ENCODE data around the gene USP22.

USP22 gene

DNA sequence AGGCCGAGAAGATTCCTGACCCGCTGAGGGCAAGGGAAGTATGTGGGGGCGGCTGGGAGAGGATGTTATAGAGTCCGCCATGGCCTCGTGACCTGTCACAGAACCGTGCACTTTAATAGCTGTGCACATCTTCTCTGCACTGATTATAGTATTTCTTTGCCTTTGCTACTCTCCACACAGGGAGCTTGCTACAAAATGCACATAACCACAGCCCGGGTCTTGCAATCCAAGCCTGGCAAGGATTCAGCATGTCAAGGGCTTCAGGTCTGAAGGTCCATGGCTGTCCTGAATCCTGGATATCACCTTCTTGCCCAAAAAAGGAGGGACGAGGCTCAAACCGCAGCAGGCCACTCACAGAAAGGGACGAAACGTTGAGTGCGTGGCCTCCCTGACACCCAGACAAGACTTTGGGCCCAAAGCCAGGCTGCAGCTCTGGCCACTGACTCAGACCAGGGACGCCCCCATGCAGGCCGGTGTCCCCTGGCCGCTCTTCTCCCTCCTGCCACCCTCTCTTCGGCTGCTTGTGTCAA is 43.7 kb downstream of the USP22 start:
- no peak for DNase-seq

DNA sequence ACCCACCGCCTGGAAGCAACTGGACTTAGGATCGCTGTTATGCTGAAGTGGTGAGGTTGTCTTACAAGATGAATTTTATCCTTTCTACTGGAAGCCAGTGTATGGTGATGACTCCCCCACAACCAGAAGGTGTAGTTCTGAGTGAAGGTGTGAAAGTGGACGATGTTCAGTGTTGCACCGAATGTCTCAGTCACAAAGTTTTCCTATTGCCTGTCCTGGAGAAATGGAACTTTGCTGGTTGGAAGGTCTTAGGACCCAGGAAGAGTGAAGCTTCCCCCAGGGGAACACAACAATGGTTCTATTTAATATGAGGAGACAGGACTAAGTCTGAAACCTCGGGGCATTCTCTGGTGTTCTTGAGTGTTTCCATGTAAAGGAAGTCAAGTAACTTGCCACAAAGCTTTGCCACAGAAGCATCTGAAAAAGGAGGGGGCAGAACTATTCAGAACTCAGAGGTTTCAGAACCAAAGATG is 44.2 kb downstream of the USP22 start:
- DNase-seq, result no peak

DNA sequence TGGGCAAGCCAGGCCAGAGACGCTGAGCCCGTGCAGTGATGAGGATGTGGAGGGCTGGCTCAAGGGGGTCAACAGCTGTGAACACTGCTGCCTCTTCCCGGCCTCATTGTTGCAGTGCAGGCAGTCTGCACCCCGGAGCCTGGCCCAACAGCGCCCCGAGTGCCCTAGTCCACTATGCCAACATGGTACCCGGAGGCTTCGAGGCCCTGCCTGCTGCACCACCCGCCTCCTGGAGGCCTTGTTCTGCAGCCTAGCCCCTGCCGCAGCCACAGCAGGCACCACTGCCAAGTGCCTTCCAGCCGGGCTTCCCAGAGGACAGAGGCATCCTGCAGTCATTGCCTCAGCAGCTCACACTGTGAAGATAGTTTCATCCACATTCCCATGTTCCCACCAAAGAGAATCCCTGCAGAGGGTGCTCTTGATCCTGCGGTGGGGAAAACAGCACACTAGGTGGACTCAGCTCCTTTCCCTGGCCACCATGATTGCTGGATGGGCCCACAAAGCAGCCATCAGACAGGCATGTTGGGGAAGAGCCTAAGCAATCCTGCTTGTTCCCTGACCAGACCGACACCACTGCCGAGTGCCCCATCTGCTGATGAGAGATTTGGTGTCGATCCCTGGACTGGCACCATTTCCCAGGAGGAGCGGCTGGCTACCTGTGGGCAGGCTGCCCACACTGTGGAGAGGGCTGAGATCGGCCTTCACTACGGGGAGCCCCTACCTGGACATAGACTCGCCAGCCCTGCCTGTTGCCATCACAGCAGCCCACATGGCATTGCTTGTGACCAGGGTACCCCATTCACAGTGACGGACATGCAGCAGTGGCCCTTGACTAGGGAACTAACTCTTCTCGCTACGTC is 44.9 kb downstream of the USP22 start:
- no peak for DNase-seq

DNA sequence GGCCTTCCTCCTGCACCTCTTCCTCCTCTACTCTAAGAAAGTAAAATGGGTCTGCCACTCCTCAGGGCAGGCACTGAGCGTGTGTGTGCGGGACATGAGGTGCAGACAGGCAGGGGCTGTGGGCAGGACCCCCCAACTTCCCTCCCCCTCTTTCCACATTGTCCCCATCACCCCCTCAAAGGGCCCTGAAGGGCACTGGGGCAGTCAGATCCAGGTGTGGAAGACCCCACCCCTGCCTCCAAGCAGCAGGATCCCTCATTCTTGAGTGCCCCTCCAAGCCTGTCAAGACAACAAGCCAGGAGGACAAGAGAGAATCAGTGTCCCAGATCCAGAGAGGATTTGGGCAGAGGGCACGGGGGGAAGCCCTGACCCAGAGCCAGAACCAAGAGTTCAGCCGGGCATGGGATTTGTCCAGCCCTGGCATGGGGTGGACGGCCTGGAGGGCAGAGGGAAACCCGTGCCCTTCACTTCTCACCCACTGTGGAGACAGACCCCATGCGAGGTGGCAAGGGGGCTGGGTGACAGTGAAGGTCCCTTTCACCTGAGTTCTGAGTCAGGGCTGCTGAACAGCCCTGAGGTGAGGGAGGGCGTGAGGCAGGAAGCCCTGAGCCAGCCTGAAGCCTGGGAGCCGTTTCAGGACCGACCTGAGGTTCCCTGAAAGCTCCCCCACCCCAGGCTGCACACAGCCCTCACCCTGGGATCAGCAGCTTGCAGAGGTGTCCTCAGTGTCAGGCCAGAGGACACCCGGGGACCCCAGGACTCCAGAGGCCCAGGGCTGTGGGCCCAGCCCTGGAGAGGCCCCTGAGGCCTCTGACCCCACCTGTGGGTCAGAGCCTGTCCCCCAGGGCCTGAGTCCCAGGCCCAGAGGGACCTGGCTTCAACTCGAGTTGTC is 45.8 kb downstream of the USP22 start:
- no peak for DNase-seq

DNA sequence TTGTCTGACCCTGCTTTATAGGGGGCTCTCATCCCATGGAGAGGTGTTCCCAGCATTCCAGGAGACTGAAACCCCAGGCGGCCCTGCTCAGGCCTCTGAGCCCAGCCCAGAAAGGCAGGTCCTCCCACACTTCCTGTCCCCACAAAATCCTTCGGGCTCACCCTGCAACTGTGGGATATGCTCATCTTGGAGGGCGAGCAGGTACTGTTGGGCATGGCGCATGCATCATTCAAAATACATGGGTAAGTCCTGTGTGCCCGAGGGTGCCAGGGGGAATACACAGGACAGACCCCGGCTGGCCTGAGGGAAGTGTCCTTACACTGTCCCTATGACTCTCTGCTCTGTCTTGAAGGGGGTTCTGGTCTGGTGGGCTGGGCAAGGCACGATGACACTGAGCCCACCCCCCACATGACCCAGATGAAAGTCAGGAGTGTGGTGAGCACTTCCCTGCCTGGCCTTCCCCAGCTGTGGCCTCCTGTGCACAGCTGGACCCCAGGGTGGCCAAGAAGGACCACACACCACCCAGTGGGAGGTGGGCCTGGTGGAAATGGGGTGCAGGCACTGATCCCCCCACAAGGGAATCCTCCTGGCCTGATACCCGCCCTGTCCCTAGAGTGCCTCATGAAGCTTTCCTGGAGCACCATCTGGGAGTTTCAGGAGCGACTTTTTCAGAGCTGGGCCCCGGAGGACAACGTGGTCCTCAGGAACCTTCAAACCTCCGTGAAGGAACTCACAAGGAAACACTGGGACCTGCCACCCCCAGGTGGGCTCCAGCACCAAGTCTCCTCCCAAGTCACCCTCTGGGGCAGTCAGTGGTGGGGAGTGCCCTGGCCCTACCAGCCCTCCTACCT is 46.7 kb downstream of the USP22 start:
- DNase-seq, result no peak

DNA sequence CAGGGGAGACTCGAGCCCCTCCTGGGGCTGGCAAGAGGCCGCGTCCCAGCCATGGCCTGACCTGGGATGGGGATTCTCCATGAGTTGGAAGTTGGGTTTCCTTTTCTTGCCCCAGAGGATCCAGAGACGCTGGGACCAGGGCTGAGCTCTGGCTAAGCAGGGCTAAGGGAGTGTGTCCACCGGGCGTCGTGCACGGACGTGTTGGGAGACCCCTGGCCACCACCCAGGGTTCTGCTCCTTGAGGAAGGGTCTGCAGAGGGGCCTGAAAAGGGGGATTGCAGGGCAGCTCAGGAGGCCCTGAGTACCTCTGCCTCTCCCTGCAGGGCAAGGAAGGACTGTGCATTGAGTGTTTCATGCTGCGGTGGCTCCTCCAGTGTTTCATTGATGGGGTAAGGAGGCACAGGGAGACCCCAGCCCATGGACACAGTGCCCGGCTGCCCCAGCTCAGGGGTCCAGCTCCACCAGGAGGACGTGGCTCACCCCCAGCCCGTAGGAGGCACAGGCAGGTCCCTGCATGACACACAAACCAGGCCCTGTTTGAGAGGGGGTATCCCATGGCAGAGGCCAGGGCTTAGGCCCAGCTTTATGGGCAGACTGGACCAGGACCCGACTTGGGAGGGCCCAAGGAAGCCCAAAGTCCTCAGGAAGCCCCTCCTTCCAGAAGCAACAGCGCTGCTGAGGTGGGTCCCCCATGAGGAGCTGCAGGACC is 47.5 kb downstream of the USP22 start:
- DNase-seq, result no peak

DNA sequence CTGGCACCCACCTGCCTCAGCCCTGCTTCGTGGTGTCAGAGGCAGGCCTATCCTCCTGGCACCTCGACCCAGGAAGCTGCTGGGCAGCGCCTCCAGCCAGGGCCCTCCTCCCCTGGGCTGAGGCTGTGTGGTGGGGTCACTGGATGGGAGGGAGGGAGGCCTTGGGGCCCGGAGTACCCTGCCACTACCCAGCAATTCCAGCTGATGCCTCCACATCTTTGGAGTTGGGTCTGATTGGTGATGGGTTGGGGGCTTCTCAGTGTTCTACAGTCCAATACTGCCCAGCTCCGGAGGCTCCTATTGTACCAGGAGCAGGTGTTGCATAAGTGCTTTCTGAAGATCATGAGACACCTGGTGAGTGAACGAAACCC is 48.0 kb downstream of the USP22 start:
- DNase-seq, result no peak

DNA sequence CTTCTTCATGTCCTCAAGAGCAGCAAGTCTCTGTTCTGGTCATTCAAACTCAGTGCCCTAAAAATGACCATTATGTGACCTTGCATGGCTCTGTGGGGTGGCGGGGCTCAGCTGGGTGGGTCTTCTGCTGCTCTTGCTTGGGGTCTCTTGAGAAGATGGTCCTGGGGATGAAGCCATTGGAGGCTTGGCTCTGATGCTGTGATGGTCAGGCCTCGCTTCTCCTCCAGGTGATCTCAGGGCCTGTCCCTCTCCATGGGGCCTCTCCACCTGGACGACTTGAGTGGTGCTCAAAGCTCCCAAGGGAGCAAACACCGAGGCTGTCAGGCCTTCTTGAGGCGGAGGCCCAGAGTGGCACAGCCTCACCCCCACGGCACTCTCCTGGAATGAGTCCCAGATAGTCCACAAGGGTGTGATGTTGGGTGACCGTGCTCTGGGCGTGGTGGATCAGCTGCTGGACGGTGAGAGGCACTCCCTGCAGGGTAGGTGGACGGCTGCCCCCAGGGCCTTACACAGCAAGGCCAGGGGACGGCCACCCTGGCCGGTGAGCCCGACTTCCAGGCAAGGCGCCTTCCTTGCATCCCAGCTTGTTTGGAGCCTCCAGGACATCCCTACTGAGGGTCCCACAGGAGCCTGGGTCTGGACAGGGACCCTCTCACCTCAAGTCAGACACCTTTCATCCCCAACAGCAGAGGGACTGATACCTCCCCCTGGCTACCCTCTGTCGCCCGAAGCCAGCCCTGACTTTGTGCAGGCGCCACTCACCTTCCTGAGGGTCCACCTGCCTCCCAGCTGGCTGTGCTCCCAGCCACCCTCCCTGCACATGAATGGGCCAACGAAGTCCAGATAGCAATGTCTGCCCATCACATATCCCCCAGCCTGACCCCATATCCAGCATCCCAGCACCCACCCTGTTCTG is 48.7 kb downstream of the USP22 start:
- DNase-seq, result no peak

DNA sequence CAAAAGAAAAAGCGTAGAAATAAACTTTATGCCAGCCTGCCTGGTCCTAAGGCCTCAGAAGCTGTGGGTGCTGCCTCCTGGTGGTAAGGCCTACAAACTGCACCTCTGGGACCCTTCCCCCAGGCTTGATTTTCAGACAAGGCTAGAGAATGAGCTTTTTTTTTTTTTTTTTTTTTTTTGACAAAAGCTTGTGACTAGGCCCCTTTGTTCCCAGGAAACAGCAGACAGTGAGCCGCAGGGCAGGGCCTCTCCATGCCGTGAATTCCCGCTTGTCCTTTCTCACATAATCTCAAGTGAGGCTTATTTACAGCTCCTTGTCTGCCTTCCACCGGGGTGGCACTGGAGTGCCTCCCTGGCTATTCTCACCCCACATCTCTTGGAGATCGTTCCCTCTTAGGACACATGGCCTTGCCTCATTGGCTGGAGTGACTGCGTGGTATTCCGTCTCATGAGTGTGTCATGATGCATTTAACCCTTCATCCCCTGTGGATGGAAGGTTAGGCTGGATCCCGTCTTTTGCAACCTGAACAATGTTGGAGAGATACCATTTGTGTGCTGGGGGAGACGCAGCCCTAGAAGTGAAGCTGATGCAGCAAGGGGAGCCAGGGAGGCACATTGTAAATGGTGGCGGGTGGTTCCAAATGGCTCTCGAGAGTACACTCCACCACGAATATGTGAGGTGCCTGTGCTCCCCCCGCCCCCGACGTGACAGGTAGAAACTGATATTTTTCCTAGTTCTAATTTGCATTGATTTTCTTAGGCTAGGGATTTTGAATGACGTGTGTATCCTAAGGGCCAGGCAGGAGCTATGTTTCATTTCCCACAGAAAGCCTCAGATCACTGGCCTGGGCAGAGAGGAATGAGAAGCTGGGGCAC is 49.6 kb downstream of the USP22 start:
- DNase-seq, result no peak

DNA sequence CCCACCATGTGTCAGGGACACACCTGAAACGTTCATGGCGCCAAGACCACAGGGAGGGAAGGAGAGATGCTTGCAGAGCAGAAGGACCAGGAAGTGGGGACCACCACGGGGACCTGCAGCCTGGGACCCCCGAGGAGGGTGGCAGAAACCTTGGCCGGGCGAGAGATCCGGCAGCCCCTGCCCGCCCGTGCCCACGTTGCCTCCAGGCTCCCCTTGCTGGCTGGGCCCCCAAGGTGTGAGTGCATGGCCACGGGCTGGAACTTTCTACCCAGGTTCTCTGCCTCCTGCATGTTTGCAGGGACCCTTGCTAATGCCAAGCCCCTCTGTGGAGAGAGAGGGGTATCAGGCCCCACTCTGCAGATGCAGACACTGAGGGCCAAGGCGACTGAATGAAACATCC is 50.4 kb downstream of the USP22 start:
- DNase-seq, result no peak

DNA sequence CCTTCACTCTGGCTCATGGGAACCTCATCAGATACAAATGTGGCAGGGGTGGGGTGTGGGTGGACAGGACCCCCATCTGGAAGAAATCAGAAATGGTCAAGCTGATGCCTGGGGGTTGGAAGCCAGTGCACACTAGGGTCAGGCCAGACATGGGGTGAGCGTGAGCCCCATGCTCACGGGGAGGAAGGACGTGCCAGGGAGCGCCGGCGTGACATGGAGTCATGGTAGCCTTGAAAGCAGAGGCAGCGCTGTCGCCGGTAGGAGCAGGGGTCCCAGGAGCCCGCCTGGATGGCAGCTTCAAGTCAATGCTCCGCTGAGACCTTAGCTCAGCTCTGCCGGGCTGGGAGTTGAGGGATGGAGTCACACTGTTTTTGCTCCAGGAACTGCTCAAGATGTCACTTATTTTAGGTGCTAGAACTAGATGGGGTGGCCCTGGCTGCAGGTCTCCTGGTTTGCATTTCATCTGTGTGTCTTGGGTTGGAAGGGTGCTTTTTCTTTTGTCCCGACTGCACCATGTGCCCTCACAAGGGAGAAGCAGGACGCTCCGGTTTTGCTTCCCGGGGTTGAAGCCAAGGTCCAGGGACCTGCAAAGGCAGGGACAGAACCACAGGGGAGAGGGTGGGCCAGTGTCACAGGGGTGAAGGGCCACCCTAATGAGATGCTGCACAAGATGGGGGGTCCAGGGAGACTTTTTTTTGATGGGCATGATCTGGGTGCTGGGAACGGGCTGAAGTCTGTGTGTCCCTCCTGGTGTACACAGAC is 51.4 kb downstream of the USP22 start:
- no peak for DNase-seq

DNA sequence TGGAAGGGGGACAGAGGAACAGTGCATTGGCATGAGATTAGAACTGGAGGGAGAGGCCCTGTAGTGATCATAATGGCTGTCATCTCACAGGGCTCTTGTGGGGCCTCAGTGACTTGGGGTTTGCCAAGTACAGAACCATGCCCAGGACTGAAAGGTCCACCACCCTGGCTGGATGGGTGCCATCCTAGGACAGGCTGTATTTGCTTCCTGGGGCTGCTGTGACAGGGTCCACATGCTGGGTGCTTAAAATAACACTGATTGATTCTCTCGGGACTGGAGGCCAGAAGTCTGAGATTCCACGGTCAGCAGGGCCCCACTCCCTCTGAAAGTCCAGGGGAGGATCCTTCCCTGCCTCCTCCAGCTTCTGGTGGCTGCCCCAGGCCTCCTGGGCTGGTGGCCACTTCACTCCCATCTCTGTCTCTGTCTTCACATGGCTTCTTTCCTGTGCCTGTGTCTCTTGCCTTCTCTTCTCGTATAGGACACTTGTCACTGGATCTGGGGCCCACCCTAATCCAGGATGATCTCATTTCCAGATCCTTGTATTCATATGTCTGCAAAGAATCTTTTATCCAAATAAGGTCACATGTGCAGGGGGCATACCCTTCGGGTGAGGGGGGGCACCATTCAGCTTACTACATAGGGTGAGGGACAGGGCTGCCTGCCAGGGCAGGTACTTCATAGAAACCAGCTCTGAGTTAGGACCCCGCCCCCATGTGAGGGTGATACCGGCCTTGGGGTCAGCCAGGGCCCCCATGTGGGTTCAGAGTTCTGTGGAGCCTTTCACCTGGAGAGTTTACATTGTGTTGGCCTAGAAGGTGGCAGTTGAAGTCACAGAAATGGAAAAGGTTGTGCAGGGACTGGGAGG is 52.6 kb downstream of the USP22 start:
- no peak for DNase-seq

DNA sequence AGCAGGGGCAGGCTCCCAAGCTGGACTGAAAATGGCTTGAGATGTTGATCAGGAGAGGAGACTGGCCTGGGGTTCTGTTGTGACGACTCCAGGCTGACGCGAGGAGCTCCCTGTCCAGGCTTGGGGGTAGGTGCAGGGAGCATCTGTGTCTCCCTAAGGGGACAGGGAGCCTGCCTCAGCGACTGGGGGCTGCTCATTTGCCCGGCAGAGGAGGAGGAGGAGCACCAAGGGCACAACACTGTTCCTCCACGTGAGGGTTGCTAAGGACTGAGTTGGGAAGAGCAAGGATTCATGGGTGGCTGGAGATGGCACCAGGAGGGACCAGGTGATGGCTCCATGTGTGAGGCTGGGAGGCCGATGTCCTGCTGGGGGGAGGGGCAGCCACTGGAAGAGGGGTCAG is 53.3 kb downstream of the USP22 start:
- DNase-seq, result no peak

DNA sequence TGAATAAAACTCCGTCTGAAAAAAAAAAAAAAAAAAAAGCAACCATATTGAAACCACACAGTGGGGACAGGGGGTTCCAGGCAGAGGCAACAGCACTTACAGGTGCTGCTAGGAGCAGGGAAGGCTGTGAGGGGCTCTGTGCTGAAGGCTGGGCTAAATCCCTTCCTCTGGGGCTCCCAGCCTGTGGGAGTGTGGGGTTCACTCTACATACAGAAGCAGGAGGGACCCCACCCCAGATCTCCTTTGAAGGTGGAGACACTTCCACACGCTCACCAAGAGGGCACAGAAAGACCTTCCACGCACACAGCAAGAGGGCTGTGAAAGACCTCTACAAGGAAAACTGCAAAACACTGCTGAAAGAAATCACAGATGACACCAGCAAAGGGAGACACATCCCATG is 53.9 kb downstream of the USP22 start:
- DNase-seq, result no peak

DNA sequence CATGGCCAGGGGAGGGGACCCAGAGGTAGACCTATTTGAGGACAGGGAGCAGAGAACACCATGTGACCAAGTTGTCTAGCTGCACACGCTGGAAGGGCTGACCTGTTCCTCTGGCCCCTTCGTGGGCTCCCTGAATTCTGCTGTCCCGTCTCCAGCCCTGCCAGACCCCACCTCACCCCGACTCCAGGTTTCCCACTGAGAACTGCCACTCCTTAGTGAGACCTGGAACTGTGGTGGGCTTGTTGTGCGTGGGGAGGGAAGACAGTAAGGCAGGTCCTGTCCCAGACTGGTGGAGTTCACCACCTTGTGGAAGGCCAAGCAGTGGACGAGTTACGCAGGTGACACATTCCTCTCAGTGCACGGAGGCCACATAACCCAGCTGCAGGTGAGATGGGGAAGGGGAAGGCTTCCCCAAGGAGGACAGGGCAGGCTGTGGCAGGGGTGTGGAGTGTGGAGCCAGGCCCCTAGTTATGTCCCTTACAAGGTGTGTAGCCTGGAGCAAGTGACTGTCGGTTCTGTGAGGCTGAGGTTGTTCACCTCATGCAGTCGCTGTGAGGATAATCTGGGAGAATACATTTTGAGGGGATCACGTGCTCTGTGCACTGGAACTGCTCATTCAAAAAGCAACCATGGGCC is 54.7 kb downstream of the USP22 start:
- DNase-seq, result no peak

DNA sequence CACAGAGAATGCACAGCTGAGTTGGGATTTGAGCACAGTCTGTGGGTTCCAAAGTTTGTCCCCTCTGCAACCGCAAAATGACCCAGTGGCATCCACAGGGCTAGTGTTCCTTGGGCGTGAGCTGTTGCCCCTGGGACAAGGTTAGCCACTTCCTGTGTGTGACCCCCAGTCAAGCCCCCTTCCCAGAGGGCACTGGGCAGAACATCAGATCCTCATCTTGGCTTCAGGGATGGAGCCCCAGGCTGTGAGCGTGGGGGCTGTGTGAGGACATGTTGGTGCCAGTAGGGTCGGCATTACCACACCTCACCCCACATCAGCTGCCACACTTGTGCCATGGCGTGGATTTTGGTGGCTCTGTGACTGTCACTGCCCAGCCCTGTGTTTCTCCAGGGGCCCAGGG is 55.3 kb downstream of the USP22 start:
- DNase-seq, result no peak

DNA sequence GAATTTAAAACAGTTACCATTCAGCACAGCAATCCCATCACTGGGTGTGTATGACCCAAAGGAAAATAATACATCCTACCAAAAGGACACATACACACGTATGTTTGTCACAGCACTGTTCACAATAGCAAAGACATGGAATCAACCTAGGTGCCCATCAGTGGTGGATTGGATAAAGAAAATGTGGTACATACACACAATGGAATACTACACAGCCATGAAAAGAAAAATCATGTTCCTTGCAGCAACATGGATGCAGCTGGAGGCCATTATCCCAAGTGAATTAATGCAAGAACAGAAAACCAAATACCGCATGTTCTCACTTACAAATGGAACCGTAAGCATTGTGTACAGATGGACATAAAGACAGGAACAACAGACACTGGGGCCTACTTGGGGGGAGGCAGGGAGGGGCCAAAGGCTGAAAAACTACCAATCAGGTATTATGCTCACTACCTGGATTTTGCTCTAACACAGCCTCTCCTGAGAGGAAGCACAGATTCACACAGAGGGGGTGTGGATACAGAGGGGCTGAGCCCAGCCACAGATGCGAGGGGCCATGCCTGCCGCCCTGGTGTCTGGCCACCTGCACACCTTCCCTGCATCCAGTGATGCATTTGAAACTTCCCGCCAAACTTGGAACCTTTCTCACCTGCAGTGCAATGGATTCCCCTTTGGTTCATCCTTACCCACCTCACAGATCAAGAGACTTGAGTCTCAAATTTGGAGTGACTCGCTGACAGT is 55.9 kb downstream of the USP22 start:
- DNase-seq, result no peak

Data from NCI-H524 treated with DMSO at 0.1 percent for 48 hours (cell line).